Gastroesophageal sphincter (tissue), 3 donors: ENCODE measurements around the gene SENP1.

Source experiments
- CTCF ChIP-seq, 4 experiments: fragments of 200-600 bp in 2 of 4; fragments of 450-650 bp in 2 of 4; sonication (generic) in 1 of 4; IDR thresholded peaks; one replicate each; pipeline ENCODE4 v1.5.1; 2017 to 2019; ENCODE audit warnings: antibody characterized with exemption in 4 of 4, mild to moderate bottlenecking in 2 of 4, moderate library complexity in 2 of 4
- POLR2A ChIP-seq, 2 donors: fragments of 450-650 bp; IDR thresholded peaks; one replicate each; pipeline ENCODE4 v1.6.1; 2017; ENCODE audit warnings: antibody characterized with exemption in 2 of 2, mild to moderate bottlenecking in 2 of 2, moderate library complexity in 1 of 2

- TF ChIP-seq CTCF (IDR thresholded peaks at IDR 0.05): no peak
- no peak for TF ChIP-seq POLR2A (IDR thresholded peaks at IDR 0.05)
These were observed 76.2 kb downstream of the SENP1 start for GRCh38 chr12:48029491-48030172.
